SHP77 (cell line): ENCODE data around the gene LCMT1.
"Not testable (repeated sequence)": the region's sequence is repeated elsewhere in the genome, so short reads cannot be mapped to it uniquely, and the experiment has no call there.

Experiments
- DNase-seq, 2 experiments: peaks; one replicate each; lab custom pipeline; 2025; lab: John Stamatoyannopoulos, UW

The LCMT1 gene

GRCh38 chr16:25143928-25144327, 32.4 kb downstream of the LCMT1 start:
- no peak for DNase-seq

GRCh38 chr16:25148568-25149215, 37.1 kb downstream of the LCMT1 start:
- no peak for DNase-seq

DNA sequence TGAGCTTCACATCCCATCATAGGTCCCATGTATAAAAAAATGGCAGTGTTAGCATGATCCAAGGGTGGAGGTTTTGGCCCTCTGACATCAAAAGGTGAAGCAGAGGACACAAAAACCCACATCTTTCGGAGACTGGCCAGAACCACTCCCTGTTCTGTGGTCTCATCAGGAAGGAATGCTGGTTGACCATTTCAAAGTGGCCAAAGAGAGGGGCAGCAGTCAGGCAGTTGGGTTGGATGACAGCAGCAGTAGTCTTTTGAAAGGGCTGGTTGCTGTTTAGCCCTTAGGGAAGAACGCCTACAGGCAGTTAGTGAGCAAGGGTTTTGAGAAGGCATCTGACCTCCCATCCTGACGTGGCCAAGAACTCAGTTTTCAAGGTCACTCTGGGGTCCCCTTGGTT, 40.5 kb downstream of the LCMT1 start:
- DNase-seq = no peak

DNA sequence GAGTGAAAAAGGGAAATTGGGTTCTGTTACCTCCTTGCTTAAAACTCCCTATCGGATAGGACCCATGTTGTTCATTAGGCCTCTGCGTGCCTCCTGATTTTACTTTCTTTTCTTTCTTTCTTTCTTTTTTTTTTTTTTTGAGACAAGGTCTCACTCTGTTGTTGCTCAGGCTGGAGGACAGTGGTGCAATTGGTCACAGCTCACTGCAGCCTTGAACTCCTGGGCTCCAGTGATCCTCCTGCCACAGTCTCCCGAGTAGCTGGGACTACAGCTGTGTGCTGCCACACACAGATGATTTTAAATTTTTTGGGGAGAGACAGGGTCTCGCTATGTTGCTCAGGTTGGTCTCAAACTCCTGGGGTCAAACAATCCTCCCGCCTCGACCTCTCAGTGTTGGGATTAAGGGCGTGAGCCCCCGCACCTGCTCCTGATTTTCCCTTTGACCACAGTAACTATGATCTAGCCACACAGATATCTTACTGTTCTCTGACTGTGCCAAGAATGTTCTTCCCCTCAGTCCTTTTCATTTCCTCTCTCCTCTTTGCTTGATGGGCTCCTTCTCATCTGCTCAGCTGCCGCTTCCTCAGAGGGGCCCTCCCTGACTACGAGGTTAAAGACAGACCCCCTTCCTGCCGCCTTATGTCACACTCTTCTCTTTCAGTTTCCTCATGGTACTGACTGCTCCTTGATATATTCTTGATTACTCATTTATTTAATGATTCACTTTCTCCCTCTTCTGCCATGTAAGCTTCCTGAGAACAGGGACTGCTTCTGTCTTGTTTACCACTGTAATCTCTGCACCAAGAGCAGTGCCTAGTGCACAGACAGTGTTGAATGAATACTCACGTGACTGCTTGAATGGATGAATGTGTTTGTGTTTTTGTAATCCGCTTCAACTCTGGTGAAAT, 44.3 kb downstream of the LCMT1 start:
- DNase-seq = no peak

DNA sequence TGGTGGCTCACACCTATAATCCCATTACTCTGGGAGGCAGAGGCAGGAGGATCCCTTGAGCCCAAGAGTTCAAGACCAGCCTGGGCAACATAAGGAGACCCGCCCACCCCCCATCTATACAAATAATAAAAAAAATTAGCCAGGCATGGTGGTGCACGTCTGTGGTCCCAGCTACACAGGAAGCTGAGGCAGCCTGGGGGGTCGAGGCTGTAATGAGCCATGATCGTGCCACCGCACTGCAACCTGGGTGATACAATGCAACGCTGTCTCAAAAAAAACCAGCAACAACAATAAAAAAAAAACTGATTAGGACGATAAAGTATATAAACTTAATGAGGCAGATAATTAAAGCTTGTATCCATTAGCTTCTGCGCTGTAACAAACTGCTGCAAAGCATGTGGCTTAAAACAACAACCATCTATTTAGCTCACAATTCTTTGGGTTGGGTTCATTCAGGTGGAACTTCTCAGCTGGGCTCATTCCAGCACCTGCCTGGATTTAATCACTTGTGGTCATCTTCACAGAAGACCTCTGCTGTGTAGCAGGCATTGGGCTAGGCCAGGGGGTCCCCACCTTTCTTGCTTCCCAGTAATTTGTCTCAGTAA, 45.8 kb downstream of the LCMT1 start:
- no peak for DNase-seq

GRCh38 chr16:25158401-25158800, 46.9 kb downstream of the LCMT1 start:
- DNase-seq = no peak

DNA sequence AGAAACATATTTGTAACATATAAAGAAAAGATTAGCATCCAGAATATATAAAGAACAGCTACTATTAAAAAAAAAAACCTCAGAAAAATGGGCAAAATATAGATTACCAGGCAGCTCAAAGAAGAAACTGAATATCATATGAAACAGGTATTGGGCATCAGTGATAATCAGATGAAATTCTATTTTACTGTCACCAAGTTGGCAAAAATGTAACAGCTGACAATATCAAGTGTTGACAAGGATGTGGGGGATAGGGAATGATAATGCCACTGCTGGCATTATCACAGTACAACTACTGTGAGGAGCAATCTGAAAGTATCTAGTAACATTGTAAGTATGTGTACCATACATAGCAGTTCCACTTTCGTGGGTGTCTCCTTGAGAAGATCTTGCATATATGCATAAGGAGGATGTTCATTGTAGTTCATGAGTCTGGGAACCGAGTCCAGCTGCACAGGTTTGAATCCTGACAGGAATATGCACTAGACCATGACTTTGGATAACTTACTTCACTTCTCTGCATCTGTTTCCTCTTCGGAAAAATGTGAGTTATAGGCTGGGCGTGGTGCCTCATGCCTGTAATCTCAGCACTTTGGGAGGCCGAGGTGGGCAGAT, 50.3 kb downstream of the LCMT1 start:
- DNase-seq = no peak

DNA sequence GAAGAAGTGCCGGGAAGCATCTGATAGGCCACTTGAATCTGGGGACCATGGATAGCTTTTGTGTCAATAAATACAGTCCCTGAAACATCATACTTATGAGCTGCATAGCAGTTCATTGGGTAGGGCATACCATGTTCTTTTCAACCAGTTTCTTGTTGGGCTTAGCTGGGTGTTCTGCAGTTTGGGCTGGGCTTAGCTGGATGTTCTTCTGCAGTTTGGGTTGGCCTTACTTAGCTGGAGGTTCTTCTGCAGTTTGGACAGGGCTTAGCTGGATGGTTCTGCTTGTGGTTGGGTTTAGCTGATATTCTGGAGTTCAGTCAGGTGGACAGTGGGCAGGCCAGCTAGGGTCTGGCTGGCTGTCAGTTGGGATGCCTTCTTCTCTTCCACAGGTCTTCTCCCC, 52.1 kb downstream of the LCMT1 start:
- no peak for DNase-seq

- DNase-seq = no peak
Measured at GRCh38 chr16:25165284-25165683, 53.7 kb downstream of the LCMT1 start.

DNA sequence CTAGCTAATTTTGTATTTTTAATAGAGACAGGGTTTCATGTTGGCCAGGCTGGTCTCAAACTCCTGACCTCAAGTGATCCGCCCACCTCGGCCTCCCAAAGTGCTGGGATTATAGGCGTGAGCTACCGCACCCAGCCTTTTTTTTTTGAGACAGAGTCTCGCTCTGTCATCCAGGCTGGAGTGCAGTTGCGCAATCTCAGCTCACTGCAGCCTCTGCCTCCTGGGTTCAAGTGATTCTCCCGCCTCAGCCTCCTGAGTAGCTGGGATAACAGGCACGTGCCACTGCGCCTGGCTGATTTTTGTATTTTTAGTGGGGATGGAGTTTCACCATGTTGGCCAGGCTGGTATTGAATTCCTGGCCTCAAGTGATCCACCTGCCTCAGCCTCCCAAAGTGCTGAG, 56.4 kb downstream of the LCMT1 start:
- not testable (repeated sequence) for DNase-seq

- no peak for DNase-seq
Measured at GRCh38 chr16:25171390-25171789, 59.8 kb downstream of the LCMT1 start.

GRCh38 chr16:25172831-25173230, 61.3 kb downstream of the LCMT1 start:
- no peak for DNase-seq

DNA sequence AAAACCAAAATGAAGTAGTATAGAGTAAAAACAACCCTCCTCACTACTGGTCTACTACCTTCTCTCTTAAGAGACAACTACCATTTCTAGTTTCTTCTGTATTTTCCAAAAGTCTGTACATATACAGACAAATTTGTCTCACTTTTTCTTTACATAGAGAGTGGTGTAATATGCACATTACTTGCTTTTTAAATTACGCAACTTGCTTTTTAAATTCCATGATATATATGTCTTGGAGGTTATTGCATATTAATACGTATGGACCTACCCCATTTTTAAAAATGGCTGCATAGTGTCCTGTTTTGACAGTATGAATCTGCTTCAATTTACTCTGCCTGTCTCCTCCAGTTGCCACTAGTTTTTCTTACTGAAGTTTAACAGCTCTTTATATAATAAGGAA, 62.7 kb downstream of the LCMT1 start:
- DNase-seq = no peak

DNA sequence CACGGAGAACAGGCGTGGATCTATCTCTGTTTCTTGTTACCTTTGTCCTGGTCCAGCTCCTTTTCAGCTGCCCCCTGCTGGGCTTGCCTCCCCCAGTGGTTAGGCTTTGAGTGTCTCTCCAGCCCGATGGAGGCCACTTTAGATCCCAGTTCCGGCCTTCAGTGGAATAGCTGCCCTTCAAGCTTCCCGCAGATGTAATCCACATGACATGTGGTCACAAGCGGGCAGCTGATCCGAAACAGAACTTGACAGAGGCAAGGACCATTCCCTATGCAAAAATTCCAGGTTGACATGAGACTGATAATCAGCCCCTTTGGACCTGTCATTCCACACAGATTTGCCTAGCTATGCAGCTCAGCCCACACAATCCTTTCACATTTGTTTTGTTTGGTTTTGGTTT, 64.6 kb downstream of the LCMT1 start:
- DNase-seq = no peak

DNA sequence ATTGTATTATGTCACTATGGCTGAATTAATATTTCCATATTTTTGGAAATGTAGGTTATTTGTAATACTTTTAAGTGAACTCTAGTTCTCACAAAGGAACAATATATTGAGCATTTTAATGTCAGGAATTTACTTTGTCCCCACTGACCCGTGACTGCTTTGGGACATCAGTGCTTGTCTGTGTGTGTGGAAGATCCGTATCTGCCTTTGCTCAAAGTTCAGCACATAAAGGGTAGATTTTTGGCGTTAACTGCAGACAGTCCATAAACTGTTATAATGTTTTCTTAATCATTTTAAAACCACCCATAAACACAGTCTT, 65.9 kb downstream of the LCMT1 start:
- DNase-seq = no peak

DNA sequence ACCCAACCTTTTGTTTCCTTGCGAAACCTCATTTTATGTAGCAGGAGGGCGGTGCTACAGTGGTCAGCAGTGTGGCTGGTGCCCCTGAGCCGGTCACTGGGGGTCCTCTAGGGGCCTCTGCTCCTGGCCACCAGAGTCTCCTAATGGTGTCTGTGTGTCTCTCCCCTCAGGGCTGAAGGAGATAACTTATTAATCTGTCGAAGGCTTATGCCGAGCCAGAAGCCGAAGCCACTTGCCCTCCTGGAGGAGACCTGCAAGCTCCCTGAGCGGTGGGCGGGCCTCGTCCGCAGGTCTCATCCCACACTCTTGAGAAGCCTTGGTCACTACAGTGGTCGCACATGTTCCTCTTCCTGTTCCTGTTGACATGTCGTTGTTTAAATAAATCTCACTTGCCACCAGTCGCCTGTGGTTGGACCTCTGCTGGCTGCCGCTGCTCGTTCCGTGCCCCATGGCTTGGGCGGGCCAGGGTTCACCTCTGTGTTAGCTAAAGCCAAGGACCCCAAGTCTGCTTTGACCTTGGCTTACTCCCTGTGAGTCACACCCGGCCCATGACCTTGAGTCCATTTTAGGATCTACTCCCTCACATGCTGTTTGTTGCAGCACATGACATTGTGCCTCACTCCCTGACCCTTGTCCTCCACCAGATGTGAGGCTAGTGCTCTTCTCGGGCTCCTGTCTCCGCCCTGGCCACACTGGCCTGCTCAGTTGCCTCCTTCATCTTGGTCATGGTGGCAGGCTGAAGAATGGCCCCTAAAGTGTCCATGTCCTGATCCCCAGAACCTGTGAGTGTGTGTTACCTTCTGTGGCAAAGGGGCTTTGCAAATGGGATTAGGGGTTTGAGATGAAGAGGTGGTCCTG, 66.5 kb downstream of the LCMT1 start:
- no peak for DNase-seq

DNA sequence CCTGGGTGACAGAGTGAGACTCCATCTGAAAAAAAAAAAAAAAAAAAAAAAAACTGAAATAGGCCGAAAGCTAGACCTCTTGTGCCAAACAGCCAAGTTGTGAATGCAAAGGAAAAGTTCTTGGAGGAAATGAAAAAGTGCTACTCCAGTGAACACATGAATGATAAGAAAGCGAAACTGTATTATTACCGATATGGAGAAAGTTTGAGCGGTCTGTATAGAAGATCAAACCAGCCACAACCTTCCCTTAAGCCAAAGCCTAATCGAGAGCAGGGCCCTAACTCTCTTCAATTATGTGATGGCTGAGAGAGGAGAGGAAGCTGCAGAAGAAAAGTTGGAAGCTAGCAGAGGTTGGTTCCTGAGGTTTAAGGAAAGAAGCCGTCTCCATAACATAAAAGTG, 69.7 kb downstream of the LCMT1 start:
- DNase-seq = not testable (repeated sequence)

- DNase-seq = no peak
Measured at GRCh38 chr16:25184771-25185170, 73.2 kb downstream of the LCMT1 start.

GRCh38 chr16:25187491-25187795, 75.9 kb downstream of the LCMT1 start:
- no peak for DNase-seq

GRCh38 chr16:25189305-25189704, 77.8 kb downstream of the LCMT1 start:
- DNase-seq = no peak

- DNase-seq = no peak
Measured at GRCh38 chr16:25192096-25192495, 80.6 kb downstream of the LCMT1 start.

DNA sequence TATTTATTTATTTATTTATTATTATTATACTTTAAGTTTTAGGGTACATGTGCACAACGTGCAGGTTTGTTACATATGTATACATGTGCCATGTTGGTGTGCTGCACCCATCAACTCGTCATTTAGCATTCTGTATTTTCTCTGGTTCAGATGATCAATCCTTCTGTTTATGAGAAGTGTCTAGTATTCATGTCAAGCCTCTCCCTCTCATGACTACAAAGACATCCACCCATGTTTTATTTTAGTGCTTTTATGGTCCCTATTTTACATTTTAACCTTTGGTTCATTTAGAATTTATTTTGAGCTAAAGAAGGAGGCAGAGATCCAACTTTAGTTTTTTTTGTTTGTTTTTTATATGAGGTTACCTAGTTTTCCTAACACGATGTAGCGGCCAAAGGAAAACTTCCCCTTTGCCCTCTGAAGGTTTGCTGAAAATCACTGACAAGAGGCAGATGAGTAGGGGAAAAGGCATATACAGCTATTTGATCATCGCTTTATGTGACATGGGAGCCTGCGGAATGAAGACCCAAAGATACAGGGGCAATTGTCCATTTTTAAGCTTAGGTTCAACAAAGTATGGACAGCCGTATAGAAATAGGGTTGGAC, 82.8 kb downstream of the LCMT1 start:
- DNase-seq = no peak
